Activated CD4-positive, alpha-beta T cell treated with anti-CD3 and anti-CD28 coated beads, Interleukin-2, Interleukin-6, amounts not matched to agents 100 ng/mL and 50 ng/mL, durations not matched to agents 16 hours and 8 hours (primary cell): ENCODE measurements around the gene ATIC.
"Not testable (repeated sequence)": the region's sequence is repeated elsewhere in the genome, so short reads cannot be mapped to it uniquely, and the experiment has no call there.

Experiments
- DNase-seq: peaks from one replicate; pipeline ENCODE4 v3.0.0-alpha.2; 2020

ATIC gene

DNA sequence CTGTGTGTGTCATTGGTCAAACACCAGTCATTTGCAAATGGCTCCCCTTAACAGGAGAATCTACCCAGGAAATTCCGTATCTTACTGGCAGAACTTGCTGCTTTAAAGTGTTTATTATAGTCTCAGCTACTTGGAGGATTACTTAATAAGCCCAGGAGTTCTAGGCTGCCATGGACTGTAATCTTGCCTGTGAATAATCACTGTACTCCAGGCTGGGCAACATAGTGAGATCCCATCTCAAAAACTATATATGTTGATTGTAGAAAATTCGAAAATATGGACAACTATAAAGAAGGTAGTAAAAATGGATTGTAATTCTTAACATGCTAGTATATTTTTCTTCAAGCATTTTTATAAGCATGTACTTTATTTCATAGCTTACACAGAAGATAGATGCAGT, 4.5 kb downstream of the ATIC start:
- no peak for DNase-seq

DNA sequence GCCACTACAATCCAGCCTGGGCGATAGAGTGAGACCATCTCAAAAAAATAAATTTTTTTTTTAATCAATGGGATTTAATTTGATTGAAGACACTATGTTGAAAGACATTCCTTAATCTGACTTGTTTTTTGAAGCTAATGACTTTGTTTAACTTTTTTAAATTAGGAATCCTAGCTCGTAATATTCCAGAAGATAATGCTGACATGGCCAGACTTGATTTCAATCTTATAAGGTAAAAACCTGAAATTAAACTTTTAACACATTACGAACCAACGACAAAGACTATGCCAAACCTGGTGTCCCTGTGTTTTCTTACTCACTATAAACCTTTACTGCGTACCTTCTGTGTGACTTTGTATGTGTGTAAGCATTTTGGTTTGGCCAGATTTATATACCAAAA, 7.6 kb downstream of the ATIC start:
- DNase-seq, result no peak

- no peak for DNase-seq
These were observed 8.2 kb downstream of the ATIC start for GRCh38 chr2:215320102-215320501.

DNA sequence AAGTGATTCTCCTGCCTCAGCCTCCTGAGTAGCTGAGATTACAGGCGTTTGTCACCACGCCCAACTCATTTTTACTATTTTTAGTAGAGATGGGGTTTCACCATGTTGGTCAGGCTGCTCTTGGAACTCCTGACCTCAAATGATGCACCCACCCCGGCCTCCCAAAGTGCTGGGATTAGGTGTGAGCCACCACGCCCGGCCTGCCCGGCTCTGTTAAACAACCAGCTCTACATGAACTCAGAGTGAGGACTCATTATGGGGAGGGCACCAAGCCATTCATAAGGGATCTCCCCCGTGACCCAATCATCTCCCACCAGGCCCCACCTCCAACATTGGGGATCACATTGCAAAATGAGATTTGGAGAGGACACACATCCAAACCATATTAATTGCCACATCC, 8.8 kb downstream of the ATIC start:
- DNase-seq, result no peak

DNA sequence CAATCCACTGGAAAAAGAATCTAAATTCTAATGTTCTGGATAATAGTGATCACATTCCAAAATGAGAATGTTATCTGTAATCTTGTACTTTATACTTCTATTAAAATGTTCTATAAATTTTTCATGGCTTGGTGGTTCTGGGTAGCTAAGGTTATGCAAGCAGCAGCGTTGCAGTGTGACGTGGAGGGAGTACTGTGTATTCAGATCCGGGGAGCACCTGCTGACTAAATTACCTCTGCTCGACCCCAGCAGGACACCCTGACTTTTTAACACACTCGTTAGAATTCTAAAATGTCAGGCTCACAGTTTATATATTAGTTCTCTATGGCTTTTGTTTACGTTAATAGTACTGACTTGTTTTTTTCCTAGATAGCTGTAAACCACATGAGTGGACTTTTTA, 13.0 kb downstream of the ATIC start:
- no peak for DNase-seq

DNA sequence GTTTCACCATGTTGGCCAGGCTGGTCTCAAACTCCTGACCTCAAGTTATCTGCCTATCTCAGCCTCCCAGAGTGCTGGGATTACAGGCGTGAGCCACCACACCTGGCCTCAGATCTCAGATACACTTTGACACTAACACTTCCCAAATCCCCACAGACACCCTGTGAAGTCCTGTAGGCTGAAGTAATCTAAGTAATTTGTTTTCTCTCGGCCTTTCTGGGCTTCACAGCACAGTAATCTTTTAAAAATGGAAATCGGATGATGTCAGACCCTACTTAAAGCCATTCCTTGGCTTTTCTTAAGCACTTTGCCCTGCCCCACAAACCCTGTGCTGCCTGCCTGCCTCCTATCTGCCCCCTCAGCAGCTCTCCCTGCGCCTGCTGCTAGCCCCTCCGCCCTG, 16.2 kb downstream of the ATIC start:
- no peak for DNase-seq

DNA sequence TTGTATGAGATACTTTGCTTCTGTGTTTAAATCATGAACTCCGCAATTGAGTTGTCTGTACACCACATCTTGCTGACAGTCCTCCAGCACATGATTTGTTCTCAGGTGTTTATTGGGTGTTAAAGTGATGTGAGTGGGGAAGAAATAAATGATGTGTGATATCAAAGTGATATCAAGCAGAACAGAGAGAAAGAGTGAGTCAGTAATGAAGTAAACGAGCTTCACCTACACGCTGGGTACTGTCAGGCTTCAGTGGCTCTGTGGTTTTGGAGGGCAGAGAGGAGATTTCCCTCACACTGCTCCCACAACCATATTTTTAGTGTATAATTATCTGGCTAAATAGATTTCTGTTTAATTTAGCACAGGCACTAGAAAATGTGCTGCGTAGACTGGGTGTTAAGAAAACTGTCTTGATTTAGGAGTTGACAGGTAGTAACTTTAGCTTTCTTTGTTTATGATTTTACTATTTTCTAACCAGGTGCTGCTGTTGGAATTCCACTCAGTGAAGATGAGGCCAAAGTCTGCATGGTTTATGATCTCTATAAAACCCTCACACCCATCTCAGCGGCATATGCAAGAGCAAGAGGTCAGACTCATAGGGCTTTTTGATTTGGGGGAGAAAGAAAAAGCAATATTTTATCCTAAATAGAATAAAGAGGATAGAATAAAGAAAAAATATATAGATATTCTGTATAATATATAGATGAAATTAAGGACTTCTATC, 21.2 kb downstream of the ATIC start:
- no peak for DNase-seq

- DNase-seq, result no peak
These were observed 27.2 kb downstream of the ATIC start for GRCh38 chr2:215338883-215339679.

- no peak for DNase-seq
These were observed 36.0 kb downstream of the ATIC start for GRCh38 chr2:215347878-215348277.

DNA sequence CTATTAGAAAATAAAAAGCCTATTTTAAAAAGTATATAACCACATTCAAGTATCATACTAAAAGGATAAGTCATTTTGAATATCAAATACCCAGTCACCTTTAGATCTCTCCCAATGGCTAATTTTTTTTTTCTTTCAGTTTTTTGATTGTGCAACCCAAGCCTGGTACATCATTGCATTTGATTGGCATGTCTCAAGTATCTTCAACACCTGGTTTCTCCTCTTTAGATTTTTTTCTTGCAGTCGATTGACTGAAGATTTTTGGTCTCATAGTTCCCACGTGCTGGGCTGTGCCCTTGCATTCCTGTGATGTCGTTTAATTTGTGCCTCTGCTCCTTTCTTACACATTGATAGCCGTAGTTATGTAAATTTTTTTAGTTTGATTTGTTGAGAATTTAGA, 40.7 kb downstream of the ATIC start:
- DNase-seq, result no peak

GRCh38 chr2:215354771-215355695, 43.2 kb downstream of the ATIC start:
- DNase-seq, result no peak

- no peak for DNase-seq
These were observed 43.9 kb downstream of the ATIC start for GRCh38 chr2:215355801-215356200.

- no peak for DNase-seq
These were observed 44.6 kb downstream of the ATIC start for GRCh38 chr2:215356334-215356947.

GRCh38 chr2:215356948-215357461, 45.1 kb downstream of the ATIC start:
- no peak for DNase-seq

GRCh38 chr2:215357660-215358059, 45.8 kb downstream of the ATIC start:
- DNase-seq, result no peak

DNA sequence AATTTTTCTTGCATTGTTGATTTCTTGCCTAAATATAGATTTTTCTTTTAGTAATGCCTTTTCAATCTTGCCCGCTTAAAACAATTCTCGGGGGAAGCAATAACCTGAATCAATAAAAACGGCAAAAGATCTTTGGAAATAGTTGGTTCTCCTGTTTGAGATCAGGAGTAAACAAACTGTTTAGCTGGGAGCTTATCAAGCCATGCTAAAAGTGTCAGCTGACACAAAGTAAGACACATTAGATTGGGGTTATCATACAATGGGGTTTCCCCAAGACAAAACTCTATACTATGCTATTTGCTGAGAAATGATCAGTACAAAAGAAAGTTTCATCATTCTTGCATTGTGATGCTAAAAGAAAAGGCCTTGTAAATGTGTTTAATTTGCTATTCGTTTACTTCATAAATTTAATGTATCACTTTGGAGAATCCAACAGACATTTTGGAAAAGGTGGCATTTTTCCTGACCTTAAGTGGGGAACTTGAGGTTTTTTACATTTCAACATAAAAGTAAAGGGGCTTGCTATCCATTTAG, 46.5 kb downstream of the ATIC start:
- DNase-seq, result no peak

DNA sequence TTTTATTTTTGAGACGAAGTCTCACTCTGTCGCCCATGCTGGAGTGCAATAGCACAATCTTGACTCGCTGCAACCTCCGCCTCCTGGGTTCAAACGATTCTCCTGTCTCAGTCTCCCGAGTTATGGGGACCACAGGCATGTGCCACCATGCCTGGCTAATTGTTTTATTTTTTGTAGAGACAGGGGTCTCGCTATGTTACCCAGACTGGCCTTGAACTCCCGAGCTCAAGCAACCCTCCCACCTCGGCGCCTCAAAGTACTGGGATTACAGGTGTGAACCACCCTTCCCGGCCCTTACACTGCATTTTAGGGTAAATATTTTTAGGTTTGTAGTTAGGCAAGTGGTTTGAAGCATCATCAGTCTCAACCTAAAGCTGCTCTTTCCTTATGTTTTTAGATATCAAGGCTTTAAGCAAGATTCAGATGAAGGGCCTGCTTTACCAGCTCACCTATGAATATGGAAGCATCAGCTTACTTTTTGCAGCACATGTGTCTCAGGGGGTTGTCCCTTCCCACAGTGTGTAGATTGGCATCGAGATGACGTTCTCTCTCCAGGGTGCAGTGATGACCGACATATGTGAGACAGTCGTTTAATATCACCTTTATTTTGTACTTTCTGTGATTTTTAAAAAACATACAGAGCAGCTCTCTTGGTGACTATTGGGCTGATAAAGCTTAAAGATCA, 47.2 kb downstream of the ATIC start:
- no peak for DNase-seq

DNA sequence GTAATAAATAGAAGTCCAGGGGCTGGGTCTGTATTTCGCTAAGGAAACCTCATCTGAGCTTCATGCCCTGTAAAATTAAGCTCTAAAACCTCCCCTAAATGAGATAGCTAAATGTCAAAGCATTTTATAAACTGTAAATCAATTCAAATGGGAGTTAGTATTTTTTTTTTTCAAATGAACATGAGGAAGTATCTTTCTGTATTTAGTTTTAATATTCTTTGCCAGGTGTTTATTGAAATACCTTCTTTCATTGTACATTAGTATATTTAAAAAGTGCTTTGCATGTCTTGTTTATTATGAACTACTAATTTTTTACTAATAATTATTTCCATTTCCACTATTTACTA, 47.7 kb downstream of the ATIC start:
- no peak for DNase-seq

DNA sequence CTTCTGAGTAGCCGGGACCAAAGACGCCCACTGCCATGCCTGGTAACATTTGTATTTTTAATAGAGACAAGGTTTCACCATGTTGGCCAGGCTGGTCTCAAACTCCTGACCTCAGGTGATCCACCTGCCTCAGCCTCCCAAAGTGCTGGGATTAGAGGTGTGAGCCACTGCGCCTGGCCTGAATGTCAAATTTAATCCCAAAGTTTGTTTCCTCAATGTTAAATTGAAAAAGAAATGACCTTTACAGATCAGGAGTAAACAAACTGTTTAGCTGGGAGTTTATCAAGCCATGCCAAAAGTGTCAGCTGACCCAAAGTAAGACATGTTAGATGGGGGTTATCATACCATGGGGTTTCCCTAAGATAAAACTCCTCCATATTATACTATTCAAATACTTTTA, 48.2 kb downstream of the ATIC start:
- not testable (repeated sequence) for DNase-seq

DNA sequence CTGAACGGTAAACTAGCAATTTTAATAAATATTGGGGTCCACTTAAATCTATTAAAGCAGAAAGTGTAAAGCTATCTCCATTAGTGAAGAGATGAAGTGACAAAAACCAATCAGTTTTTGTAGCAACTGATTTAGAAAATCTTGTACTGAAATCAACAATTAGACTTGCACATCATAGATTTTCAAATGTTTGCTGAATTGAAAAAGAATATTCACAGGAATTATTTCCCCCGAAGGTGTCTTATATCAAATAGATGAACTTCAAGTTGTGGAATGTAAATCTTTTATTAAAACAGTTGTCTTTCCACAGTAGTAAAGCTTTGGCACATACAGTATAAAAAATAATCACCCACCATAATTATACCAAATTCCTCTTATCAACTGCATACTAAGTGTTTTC, 48.7 kb downstream of the ATIC start:
- no peak for DNase-seq

GRCh38 chr2:215361211-215361875, 49.5 kb downstream of the ATIC start:
- DNase-seq, result no peak
